Mammary epithelial cell (primary cell): ENCODE measurements around the gene RXFP2.

Experiments used
- CTCF ChIP-seq, 2 donors: IDR thresholded peaks in 1 of 2; conservative IDR thresholded peaks in 1 of 2; 2 replicates each; pipeline ENCODE4 v1.5.1; 2011 to 2012; ENCODE audit warnings: inconsistent platforms in 2 of 2, low read length in 2 of 2, mild to moderate bottlenecking in 2 of 2, control low read depth in 1 of 2, low read depth in 1 of 2; ENCODE audit not compliant: insufficient read depth in 1 of 2; ENCODE audit errors: extremely low read depth in 1 of 2
- EZH2 ChIP-seq: IDR thresholded peaks from 2 replicates; pipeline ENCODE4 v1.6.1; 2012; ENCODE audit warnings: low read length, inconsistent platforms, borderline replicate concordance

GRCh38 chr13:31697290-31697689, 42.0 kb upstream of the RXFP2 start:
- TF ChIP-seq CTCF (conservative IDR thresholded peaks at IDR 0.05 in 1 of 2, IDR thresholded peaks at IDR 0.05 in 1 of 2; ENCODE audit: extremely low read depth in 1 of 2, insufficient read depth in 1 of 2, low read depth in 1 of 2, low read length in 2 of 2) (no peak), EZH2 (no peak)
